Liver (tissue), 9 donors: ENCODE results near the gene SGK2. TPM values are rescaled to one million over a fixed set of nuclear protein-coding genes. Genes with fewer than 3 reads are reported as not detected.
"Not testable (repeated sequence)": the region's sequence is repeated elsewhere in the genome, so short reads cannot be mapped to it uniquely, and the experiment has no call there.

Source experiments
- DNase-seq: peaks from one replicate; pipeline ENCODE4 v3.0.0-alpha.2; 2017; ENCODE audit warnings: low spot score
- H3K27ac ChIP-seq, 2 donors: one replicate each; pipeline ENCODE4 v1.7.0; 2013; ENCODE audit warnings: inconsistent platforms in 2 of 2, low read length in 2 of 2, control low read depth in 1 of 2, low read depth in 1 of 2, mild to moderate bottlenecking in 1 of 2
- H3K27me3 ChIP-seq, 4 donors: one replicate each; pipeline versions ENCODE4 v1.6.1 to v1.7.0; 2013; ENCODE audit warnings: low read length in 3 of 4, inconsistent platforms in 1 of 4, mild to moderate bottlenecking in 1 of 4, moderate library complexity in 1 of 4; ENCODE audit not compliant: control insufficient read depth in 4 of 4, insufficient read depth in 4 of 4
- H3K36me3 ChIP-seq, 4 donors: one replicate each; pipeline versions ENCODE4 v1.6.1 to v1.7.0; 2013; ENCODE audit warnings: low read length in 3 of 4, mild to moderate bottlenecking in 3 of 4, low read depth in 1 of 4, moderate library complexity in 1 of 4; ENCODE audit not compliant: control insufficient read depth in 4 of 4, insufficient read depth in 3 of 4
- H3K4me1 ChIP-seq, 4 donors: one replicate each; pipeline versions ENCODE4 v1.6.1 to v1.7.0; 2013; ENCODE audit warnings: low read length in 3 of 4, mild to moderate bottlenecking in 3 of 4, moderate library complexity in 1 of 4; ENCODE audit not compliant: control insufficient read depth in 4 of 4, insufficient read depth in 4 of 4
- H3K4me3 ChIP-seq, 3 donors: one replicate each; pipeline versions ENCODE4 v1.6.1 to v1.7.0; 2013; ENCODE audit warnings: low read length in 3 of 3, control low read depth in 1 of 3, low read depth in 1 of 3, mild to moderate bottlenecking in 1 of 3
- H3K9ac ChIP-seq, 2 donors: one replicate each; pipeline ENCODE4 v1.7.0; 2013; ENCODE audit warnings: low read length in 2 of 2, mild to moderate bottlenecking in 2 of 2, moderate library complexity in 2 of 2, control low read depth in 1 of 2, low read depth in 1 of 2
- H3K9me3 ChIP-seq, 4 donors: one replicate each; pipeline versions ENCODE4 v1.6.1 to v1.7.0; 2013; ENCODE audit warnings: low read length in 3 of 4; ENCODE audit not compliant: control insufficient read depth in 4 of 4
- ATF3 ChIP-seq: IDR thresholded peaks from 2 replicates; pipeline ENCODE4 v1.6.1; 2016; ENCODE audit warnings: antibody characterized with exemption
- CTCF ChIP-seq: fragments of 150-350 bp; IDR thresholded peaks from 2 replicates; pipeline ENCODE4 v1.5.1; 2017; ENCODE audit warnings: improper control_type of control experiment, low read depth, low read length; ENCODE audit not compliant: missing input control
- EGR1 ChIP-seq, 2 donors: IDR thresholded peaks; 2 replicates each; pipeline ENCODE4 v1.6.1; 2016 to 2018; ENCODE audit warnings: antibody characterized with exemption in 2 of 2, low read depth in 2 of 2
- FOXA1 ChIP-seq: IDR thresholded peaks from 2 replicates; pipeline ENCODE4 v1.6.1; 2016; ENCODE audit warnings: antibody characterized with exemption
- FOXA2 ChIP-seq: IDR thresholded peaks from 2 replicates; pipeline ENCODE4 v1.6.1; 2016; ENCODE audit warnings: antibody characterized with exemption
- GABPA ChIP-seq, 2 donors: IDR thresholded peaks in 1 of 2; conservative IDR thresholded peaks in 1 of 2; 2 replicates each; pipeline ENCODE4 v1.6.1; 2016; ENCODE audit warnings: antibody characterized with exemption in 2 of 2, mild to moderate bottlenecking in 1 of 2, moderate library complexity in 1 of 2
- HNF4A ChIP-seq, 2 donors: conservative IDR thresholded peaks; 2 replicates each; pipeline ENCODE4 v1.6.1; 2016; ENCODE audit warnings: antibody characterized with exemption in 2 of 2, mild to moderate bottlenecking in 2 of 2
- HNF4G ChIP-seq: IDR thresholded peaks from 2 replicates; pipeline ENCODE4 v1.6.1; 2016; ENCODE audit warnings: antibody characterized with exemption
- JUND ChIP-seq, 2 donors: IDR thresholded peaks; 2 replicates each; pipeline ENCODE4 v1.6.1; 2016; ENCODE audit warnings: antibody characterized with exemption in 2 of 2
- MAX ChIP-seq: IDR thresholded peaks from 2 replicates; pipeline ENCODE4 v1.6.1; 2016; ENCODE audit warnings: antibody characterized with exemption
- NR2F2 ChIP-seq: IDR thresholded peaks from 2 replicates; pipeline ENCODE4 v1.6.1; 2016; ENCODE audit warnings: antibody characterized with exemption
- RAD21 ChIP-seq, 2 donors: IDR thresholded peaks; 2 replicates each; pipeline ENCODE4 v1.6.1; 2016; ENCODE audit warnings: antibody characterized with exemption in 2 of 2, mild to moderate bottlenecking in 2 of 2
- RXRA ChIP-seq, 2 donors: IDR thresholded peaks; 2 replicates each; pipeline ENCODE4 v1.6.1; 2017 to 2018; ENCODE audit warnings: antibody characterized with exemption in 2 of 2, mild to moderate bottlenecking in 1 of 2
- SP1 ChIP-seq: IDR thresholded peaks from 2 replicates; pipeline ENCODE4 v1.6.1; 2018; ENCODE audit warnings: antibody characterized with exemption, mild to moderate bottlenecking
- TAF1 ChIP-seq: conservative IDR thresholded peaks from 2 replicates; pipeline ENCODE4 v1.6.1; 2016; ENCODE audit warnings: antibody characterized with exemption, mild to moderate bottlenecking
- YY1 ChIP-seq: IDR thresholded peaks from 2 replicates; pipeline ENCODE4 v1.6.1; 2016; ENCODE audit warnings: antibody characterized with exemption, mild to moderate bottlenecking
- ZBTB33 ChIP-seq: IDR thresholded peaks from 2 replicates; pipeline ENCODE4 v1.6.1; 2016; ENCODE audit warnings: antibody characterized with exemption
- WGBS: extraction: QIAGEN DNeasy Blood & Tissue Kit; methylation state at CpG from one replicate; pipeline ENCODE4 v1.1.7; 2013; 5-methylcytosine and 5-hydroxymethylcytosine counted together
- polyA plus RNA-seq, 2 donors: library from polyadenylated mRNA; stranded (reverse) in 1 of 2; unstranded in 1 of 2; fragments of 200-250 nt in 1 of 2; fragments of >200 nt in 1 of 2; fragmentation: Nextera tagmentation in 1 of 2; extraction: Ambion mirVana in 1 of 2; gene quantifications; one replicate each; pipeline versions ENCODE4 v1.2.1 to v1.2.3, GENCODE V29; 2013 to 2015
- total RNA-seq, 2 donors: library from RNA; depleted of rRNA; stranded (reverse); fragments of >200 nt; gene quantifications; one replicate each; pipeline ENCODE4 v1.2.3, GENCODE V29; 2014
- donor health status: healthy.
- donor health status: healthy.
- donor health status: healthy.
- donor health status: healthy.
- donor health status: healthy.

SGK2 gene
- total and polyA plus RNA-seq, 4 donors = 22.9 to 253 (median 60.3) TPM

- no peak overlapping the region for H3K9ac ChIP-seq
- DNase-seq = no peak
- no peak overlapping the region for H3K4me3 ChIP-seq
- no peak for TF ChIP-seq SP1
- no peak for TF ChIP-seq HNF4A (conservative IDR thresholded peaks at IDR 0.05)
- no peaks in the 10 kb centered on the region for H3K27me3 ChIP-seq
- peaks cover 5 to 44% (median 33%) of the 10 kb centered on the region in 4 donors for H3K36me3 ChIP-seq
- peaks cover 3 to 17% (median 16%) of the 10 kb centered on the region in 4 donors for H3K4me1 ChIP-seq
- H3K9me3 ChIP-seq = no peaks in the 10 kb centered on the region
- 81% methylated on average over 7 of the region's 7 CpGs for WGBS
- peak overlapping the region; percentile 41 to 57 for H3K27ac ChIP-seq
Measured at GRCh38 chr20:43584448-43585136, 25.8 kb downstream of the SGK2 start.

- H3K4me3 ChIP-seq = no peak overlapping the region
- no peaks in the 10 kb centered on the region for H3K9me3 ChIP-seq
- no peak overlapping the region for H3K27ac ChIP-seq
- H3K36me3 ChIP-seq = peaks cover 2 to 34% (median 28%) of the 10 kb centered on the region in 4 donors
- H3K27me3 ChIP-seq = no peaks in the 10 kb centered on the region
- H3K4me1 ChIP-seq = peaks cover 4 to 35% (median 27%) of the 10 kb centered on the region in 4 donors
- DNase-seq = no peak
- no peak overlapping the region for H3K9ac ChIP-seq
- WGBS = 91% methylated on average over 8 of the region's 8 CpGs
- TF ChIP-seq SP1 = no peak
- TF ChIP-seq EGR1 (IDR thresholded peaks at IDR 0.05; ENCODE audit: low read depth in 2 of 2) = no peak
- no peak for TF ChIP-seq FOXA2
- TF ChIP-seq RXRA (IDR thresholded peaks at IDR 0.05) = no peak
- no peak for TF ChIP-seq MAX
- no peak for TF ChIP-seq NR2F2
- no peak for TF ChIP-seq ZBTB33
- TF ChIP-seq JUND (IDR thresholded peaks at IDR 0.05) = no peak
- TF ChIP-seq YY1 = no peak
- TF ChIP-seq TAF1 = no peak
- no peak for TF ChIP-seq FOXA1
- no peak for TF ChIP-seq GABPA (IDR thresholded peaks at IDR 0.05 in 1 of 2, conservative IDR thresholded peaks at IDR 0.05 in 1 of 2)
- TF ChIP-seq HNF4A (conservative IDR thresholded peaks at IDR 0.05) = no peak
- no peak for TF ChIP-seq ATF3
- TF ChIP-seq CTCF = no peak
- no peak for TF ChIP-seq HNF4G
- TF ChIP-seq RAD21 (IDR thresholded peaks at IDR 0.05) = no peak
Measured at GRCh38 chr20:43586641-43587040, 27.8 kb downstream of the SGK2 start.

GRCh38 chr20:43588526-43588925 lies 29.7 kb downstream of the SGK2 start:
- 78% methylated on average over 10 of the region's 10 CpGs for WGBS
- not testable (repeated sequence) for DNase-seq, H3K9me3 ChIP-seq, H3K4me3 ChIP-seq, H3K27me3 ChIP-seq, H3K27ac ChIP-seq, H3K9ac ChIP-seq
- Histone ChIP-seq H3K36me3 (peaks cover 3 to 23% (median 18%) of the 10 kb centered on the region in 4 donors), H3K4me1 (peaks cover 4 to 28% (median 22%) of the 10 kb centered on the region in 4 donors)
